ENCODE results near the gene FRAS1.

GRCh38 chr4:78527555-78527954, 470.4 kb downstream of the FRAS1 start:
- TF ChIP-seq CTCF (IDR thresholded peaks at IDR 0.05) (no peak), POLR2A (IDR thresholded peaks at IDR 0.05) (no peak)

Data from ovary (tissue), 3 donors.